ENCODE measurements around the gene XRN2. TPM values are rescaled to one million over a fixed set of nuclear protein-coding genes. Genes with fewer than 3 reads are reported as not detected.

XRN2 gene
- polyA plus RNA-seq, 1 donor from 2014 or later = 142 TPM

- Histone ChIP-seq H3K9ac (ENCODE audit: low read length) (no peak overlapping the region), H3K27me3 (ENCODE audit: insufficient read depth, low read depth, low read length) (no peaks in the 10 kb centered on the region), H3K36me3 (ENCODE audit: insufficient read depth, low read length) (peaks cover 23% of the 10 kb centered on the region), H3F3A (ENCODE audit: insufficient read depth, low read length, poor library complexity, severe bottlenecking) (no peaks in the 10 kb centered on the region), H3K4me3 (ENCODE audit: low read length) (no peak overlapping the region), H2AFZ (ENCODE audit: low read depth, low read length) (no peak overlapping the region), H4K20me1 (ENCODE audit: insufficient read depth) (no peaks in the 10 kb centered on the region), H3K4me2 (ENCODE audit: low read length) (no peak overlapping the region), H3K9me3 (ENCODE audit: low read length) (no peaks in the 10 kb centered on the region), H3K27ac (ENCODE audit: low read length) (no peak overlapping the region), H3K9me2 (ENCODE audit: insufficient read depth, low read length) (no peaks in the 10 kb centered on the region), H3K79me2 (replicated peaks; ENCODE audit: insufficient read depth, low read length) (peaks cover 5% of the 10 kb centered on the region)
- TF ChIP-seq, protein P1, sequence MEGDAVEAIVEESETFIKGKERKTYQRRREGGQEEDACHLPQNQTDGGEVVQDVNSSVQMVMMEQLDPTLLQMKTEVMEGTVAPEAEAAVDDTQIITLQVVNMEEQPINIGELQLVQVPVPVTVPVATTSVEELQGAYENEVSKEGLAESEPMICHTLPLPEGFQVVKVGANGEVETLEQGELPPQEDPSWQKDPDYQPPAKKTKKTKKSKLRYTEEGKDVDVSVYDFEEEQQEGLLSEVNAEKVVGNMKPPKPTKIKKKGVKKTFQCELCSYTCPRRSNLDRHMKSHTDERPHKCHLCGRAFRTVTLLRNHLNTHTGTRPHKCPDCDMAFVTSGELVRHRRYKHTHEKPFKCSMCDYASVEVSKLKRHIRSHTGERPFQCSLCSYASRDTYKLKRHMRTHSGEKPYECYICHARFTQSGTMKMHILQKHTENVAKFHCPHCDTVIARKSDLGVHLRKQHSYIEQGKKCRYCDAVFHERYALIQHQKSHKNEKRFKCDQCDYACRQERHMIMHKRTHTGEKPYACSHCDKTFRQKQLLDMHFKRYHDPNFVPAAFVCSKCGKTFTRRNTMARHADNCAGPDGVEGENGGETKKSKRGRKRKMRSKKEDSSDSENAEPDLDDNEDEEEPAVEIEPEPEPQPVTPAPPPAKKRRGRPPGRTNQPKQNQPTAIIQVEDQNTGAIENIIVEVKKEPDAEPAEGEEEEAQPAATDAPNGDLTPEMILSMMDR (IDR thresholded peaks at IDR 0.05; ENCODE audit: poor library complexity, severe bottlenecking) = no peak
- TF ChIP-seq EP300 (conservative IDR thresholded peaks at IDR 0.05; ENCODE audit: poor library complexity, severe bottlenecking) (no peak), RAD21 (conservative IDR thresholded peaks at IDR 0.05) (no peak), REST (IDR thresholded peaks at IDR 0.05; ENCODE audit: borderline replicate concordance) (no peak), POLR2AphosphoS5 (IDR thresholded peaks at IDR 0.05) (no peak), SMC3 (conservative IDR thresholded peaks at IDR 0.05; ENCODE audit: poor library complexity) (no peak), TAF1 (IDR thresholded peaks at IDR 0.05; ENCODE audit: low read depth) (no peak), MXI1 (conservative IDR thresholded peaks at IDR 0.05; ENCODE audit: poor library complexity, severe bottlenecking) (no peak), EZH2 (IDR thresholded peaks at IDR 0.05; ENCODE audit: borderline replicate concordance, insufficient read depth, low read length, poor library complexity, severe bottlenecking) (no peak)
These were observed 38.0 kb downstream of the XRN2 start for GRCh38 chr20:21340991-21341697.

- Histone ChIP-seq H3K9ac (ENCODE audit: low read length) (no peak overlapping the region), H3F3A (ENCODE audit: insufficient read depth, low read length, poor library complexity, severe bottlenecking) (no peaks in the 10 kb centered on the region), H3K36me3 (ENCODE audit: insufficient read depth, low read length) (peaks cover 13% of the 10 kb centered on the region), H3K4me2 (ENCODE audit: low read length) (no peak overlapping the region), H3K27me3 (ENCODE audit: insufficient read depth, low read depth, low read length) (no peaks in the 10 kb centered on the region), H3K4me3 (ENCODE audit: low read length) (no peak overlapping the region), H3K79me2 (replicated peaks; ENCODE audit: insufficient read depth, low read length) (peaks cover 5% of the 10 kb centered on the region), H2AFZ (ENCODE audit: low read depth, low read length) (no peak overlapping the region), H3K9me3 (ENCODE audit: low read length) (no peaks in the 10 kb centered on the region), H3K9me2 (ENCODE audit: insufficient read depth, low read length) (no peaks in the 10 kb centered on the region), H3K27ac (ENCODE audit: low read length) (no peak overlapping the region), H4K20me1 (ENCODE audit: insufficient read depth) (no peaks in the 10 kb centered on the region)
- TF ChIP-seq REST (IDR thresholded peaks at IDR 0.05; ENCODE audit: borderline replicate concordance) = no peak
- no peak for TF ChIP-seq EZH2 (IDR thresholded peaks at IDR 0.05; ENCODE audit: borderline replicate concordance, insufficient read depth, low read length, poor library complexity, severe bottlenecking)
- TF ChIP-seq RAD21 (conservative IDR thresholded peaks at IDR 0.05) = no peak
- TF ChIP-seq POLR2AphosphoS5 (IDR thresholded peaks at IDR 0.05) = no peak
- TF ChIP-seq SMC3 (conservative IDR thresholded peaks at IDR 0.05; ENCODE audit: poor library complexity) = no peak
- no peak for TF ChIP-seq EP300 (conservative IDR thresholded peaks at IDR 0.05; ENCODE audit: poor library complexity, severe bottlenecking)
These were observed 39.7 kb downstream of the XRN2 start for GRCh38 chr20:21342656-21343345.

All from neural cell (in vitro differentiated cells).